H7 (cell line): ENCODE results near the gene EPHA6. TPM values are rescaled to one million over a fixed set of nuclear protein-coding genes. Genes with fewer than 3 reads are reported as not detected.

Source experiments
- DNase-seq: peaks from one replicate; pipeline ENCODE4 v3.0.0; 2012
- H3K27me3 ChIP-seq: 2 replicates; pipeline ENCODE4 v1.6.0; 2011; ENCODE audit warnings: mild to moderate bottlenecking, low read length; ENCODE audit not compliant: control insufficient read depth, insufficient read depth
- H3K36me3 ChIP-seq: replicated peaks from 2 replicates; pipeline ENCODE4 v1.5.1; 2011; ENCODE audit warnings: low read length; ENCODE audit not compliant: control insufficient read depth, insufficient read depth
- H3K4me3 ChIP-seq: 2 replicates; pipeline ENCODE4 v1.5.1; 2011; ENCODE audit warnings: low read depth, mild to moderate bottlenecking, control low read depth, low read length, moderate library complexity; ENCODE audit not compliant: insufficient read depth
- total RNA-seq: library from RNA; depleted of rRNA; stranded (reverse); fragments of >200 nt; shearing (Covaris generic); gene quantifications from 2 replicates; pipeline ENCODE4 v1.2.3, GENCODE V29; 2014

The EPHA6 gene
- total RNA-seq, 1 experiment from 2014 or later = 0.66 TPM

- no peak for DNase-seq
- Histone ChIP-seq H3K27me3 (no peaks in the 10 kb centered on the region), H3K36me3 (no peaks in the 10 kb centered on the region), H3K4me3 (no peak overlapping the region)
These were observed 907.1 kb downstream of the EPHA6 start for GRCh38 chr3:97721446-97721845.

GRCh38 chr3:97736928-97737327 lies 922.5 kb downstream of the EPHA6 start:
- no peak for DNase-seq
- no peaks in the 10 kb centered on the region for H3K36me3 ChIP-seq
- H3K27me3 ChIP-seq = no peaks in the 10 kb centered on the region
- no peak overlapping the region for H3K4me3 ChIP-seq

DNA sequence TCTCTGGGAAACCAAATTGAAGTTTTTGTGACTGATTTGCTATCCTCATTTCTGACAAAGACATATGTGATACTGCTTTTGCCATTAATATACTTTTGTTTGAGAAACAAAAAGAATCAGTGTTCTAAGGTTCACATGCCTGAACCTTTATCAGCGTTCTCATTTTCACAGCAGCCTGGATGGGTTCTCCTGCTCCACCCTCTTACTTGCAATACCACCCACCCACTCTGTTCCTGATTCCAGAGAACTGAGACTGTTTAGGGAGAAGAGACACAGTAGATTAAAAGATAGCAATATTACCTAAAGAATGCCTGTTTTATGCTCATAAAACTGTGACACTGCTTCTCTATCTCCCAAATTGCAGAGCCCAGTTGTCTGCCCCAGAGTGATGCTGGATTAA lies 924.4 kb downstream of the EPHA6 start:
- H3K27me3 ChIP-seq = no peaks in the 10 kb centered on the region
- H3K36me3 ChIP-seq = no peaks in the 10 kb centered on the region
- no peak for DNase-seq
- no peak overlapping the region for H3K4me3 ChIP-seq

- H3K36me3 ChIP-seq = no peaks in the 10 kb centered on the region
- H3K4me3 ChIP-seq = no peak overlapping the region
- DNase-seq = no peak
- no peaks in the 10 kb centered on the region for H3K27me3 ChIP-seq
These were observed 927.6 kb downstream of the EPHA6 start for GRCh38 chr3:97742036-97742435.

DNA sequence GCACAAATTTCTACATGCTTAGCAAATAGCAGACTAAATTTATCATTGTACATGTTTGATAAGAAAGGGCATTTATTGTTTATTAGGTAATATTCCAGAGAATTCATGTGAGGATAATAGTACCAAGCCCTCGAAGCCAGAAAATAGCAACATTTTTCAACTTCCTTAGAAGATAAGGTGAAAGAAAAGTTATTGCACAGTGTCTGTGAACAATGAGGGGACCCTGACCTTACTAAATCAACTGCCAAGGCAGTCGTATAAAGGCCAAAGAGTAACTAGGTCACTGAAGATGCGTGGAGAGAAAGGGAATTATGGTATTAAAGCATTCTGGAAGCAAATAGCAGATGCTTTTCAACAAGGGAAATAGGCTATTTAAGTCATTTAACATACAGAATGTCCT lies 929.9 kb downstream of the EPHA6 start:
- Histone ChIP-seq H3K27me3 (no peaks in the 10 kb centered on the region), H3K36me3 (no peaks in the 10 kb centered on the region)
- DNase-seq = no peak

DNA sequence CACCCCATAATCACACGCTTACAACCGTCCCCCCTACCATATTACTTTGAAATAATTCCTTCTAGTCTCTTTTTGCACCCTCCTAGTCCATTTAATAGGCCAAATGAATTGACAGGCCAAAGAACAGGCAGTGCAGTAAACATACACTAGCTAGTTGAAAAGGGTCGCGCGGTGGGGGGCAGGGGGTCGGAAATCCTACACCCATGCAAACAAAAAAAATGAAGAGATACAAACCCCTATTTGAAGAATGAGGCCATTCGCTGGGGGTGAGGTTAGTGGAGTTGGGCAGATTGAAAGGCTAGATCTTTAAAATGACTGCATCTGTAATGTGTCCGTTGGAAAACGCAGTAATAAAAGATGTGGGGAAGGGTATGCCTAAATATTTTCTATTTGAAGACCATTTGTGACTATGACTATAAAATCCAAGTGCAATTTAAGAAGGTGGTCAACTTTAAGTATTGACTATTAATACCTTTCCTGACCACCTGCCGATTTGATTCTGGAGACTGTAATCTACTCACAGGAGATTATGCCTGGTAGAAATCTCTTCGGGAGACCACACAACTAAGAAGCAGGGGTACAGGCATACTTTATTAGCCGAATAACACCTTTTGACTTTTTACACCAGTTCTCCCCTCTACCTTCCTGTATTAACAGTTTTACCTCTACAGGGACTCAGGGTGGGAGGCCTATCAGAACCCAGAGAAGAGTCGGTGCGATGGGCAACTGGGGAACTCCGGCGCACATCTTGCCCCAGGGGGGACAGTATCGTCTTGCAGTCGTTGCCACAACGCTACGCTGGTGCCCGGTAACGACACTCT lies 949.4 kb downstream of the EPHA6 start:
- no peaks in the 10 kb centered on the region for H3K27me3 ChIP-seq

More for the DNA sequence above, 929.9 kb downstream of the EPHA6 start:
- no peak overlapping the region for H3K4me3 ChIP-seq

DNA sequence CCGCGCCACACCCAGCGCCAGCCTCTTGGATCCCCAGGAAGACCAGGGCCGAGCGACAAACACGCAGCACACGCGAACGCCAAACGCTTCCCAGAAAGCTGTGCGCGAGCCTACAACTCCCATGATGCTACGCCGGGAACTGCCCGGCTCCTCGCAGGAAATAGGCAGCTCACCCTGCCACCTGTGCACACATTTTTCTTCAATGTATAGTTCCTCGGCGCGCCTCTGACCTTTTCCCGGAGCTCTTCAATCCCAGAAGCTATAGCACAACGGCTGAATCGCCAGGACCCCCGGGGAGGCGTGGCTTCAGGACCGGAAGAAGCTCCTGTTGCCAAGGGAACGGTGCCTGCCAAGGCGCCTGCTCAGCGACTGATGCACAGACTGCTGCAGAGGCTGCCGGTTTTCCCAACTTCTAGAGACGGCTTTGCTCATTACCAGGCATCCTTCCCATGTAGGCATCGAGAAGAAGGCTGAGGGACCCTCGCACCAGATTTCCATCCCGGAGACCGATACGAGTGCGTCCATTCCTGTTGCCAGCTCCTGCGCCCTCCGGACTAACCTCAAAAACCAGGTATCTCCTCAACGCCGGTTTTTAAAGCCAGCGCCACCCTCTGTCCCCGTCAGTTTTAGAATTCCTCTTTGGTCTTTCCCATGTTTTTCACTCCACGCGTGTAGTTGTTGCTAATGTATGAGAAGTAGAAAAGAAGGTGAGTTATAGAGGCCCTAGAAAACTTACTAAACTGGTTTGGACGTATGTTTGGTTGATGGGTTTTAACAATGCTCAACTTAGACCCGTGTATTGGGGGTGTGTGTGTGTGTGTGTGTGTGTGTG lies 950.2 kb downstream of the EPHA6 start, which contains the start of gene ARL6:
TSS of gene ARL6 (plus strand) at position 352 of the 832 bp plus-strand sequence. CDS start 3,350 bp downstream, outside the sequence.
- DNase-seq = peak; percentile 67
- no peaks in the 10 kb centered on the region for H3K36me3 ChIP-seq
- no peaks in the 10 kb centered on the region for H3K27me3 ChIP-seq
- peak within 1 kb of the TSS; percentile 82 for H3K4me3 ChIP-seq

More for the DNA sequence above, 949.4 kb downstream of the EPHA6 start:
- no peaks in the 10 kb centered on the region for H3K36me3 ChIP-seq
- peak overlapping the region; percentile 82 for H3K4me3 ChIP-seq
- DNase-seq = peak; percentile 8

DNA sequence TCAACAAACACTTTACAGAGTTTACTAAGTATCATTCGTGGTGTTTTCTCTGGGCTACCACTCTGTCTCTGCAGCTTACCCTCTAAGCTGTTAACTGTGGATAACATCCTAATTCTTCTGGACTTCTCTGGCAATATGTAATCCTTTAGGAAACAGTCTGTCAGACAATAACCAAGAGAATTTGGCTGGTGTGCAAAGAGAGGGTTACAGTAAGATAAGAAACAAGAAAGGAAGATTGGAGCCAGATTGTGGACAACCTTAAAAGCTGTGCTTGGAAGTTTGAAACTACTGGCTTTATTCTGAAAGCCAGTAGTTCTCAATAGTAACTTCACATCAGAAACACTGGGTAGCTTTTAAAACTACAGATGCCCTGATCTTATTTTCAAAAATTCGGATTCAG lies 950.9 kb downstream of the EPHA6 start:
- no peaks in the 10 kb centered on the region for H3K36me3 ChIP-seq
- H3K27me3 ChIP-seq = no peaks in the 10 kb centered on the region
- DNase-seq = no peak
- H3K4me3 ChIP-seq = peak overlapping the region; percentile 82; the same call in 1 of the 2 replicates

DNA sequence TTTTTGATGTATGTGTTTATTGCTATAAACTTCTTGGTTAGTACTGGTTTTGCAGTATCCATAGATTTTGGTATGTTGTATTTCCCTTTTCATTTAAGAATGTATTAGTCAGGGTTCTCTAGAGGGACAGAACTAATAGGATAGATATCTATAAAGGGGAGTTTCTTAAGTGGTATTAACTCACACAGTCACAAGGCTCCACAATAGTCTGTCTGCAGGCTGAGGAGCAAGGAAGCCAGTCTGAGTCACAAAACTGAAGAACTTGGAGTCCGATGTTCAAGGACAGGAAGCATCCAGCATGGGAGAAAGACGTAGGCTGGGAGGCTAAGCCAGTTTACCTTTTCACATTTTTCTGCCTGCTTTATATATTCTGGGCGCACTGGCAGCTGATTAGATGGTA lies 958.5 kb downstream of the EPHA6 start:
- no peaks in the 10 kb centered on the region for H3K36me3 ChIP-seq
- H3K27me3 ChIP-seq = no peaks in the 10 kb centered on the region
- H3K4me3 ChIP-seq = no peak overlapping the region
- no peak for DNase-seq

DNA sequence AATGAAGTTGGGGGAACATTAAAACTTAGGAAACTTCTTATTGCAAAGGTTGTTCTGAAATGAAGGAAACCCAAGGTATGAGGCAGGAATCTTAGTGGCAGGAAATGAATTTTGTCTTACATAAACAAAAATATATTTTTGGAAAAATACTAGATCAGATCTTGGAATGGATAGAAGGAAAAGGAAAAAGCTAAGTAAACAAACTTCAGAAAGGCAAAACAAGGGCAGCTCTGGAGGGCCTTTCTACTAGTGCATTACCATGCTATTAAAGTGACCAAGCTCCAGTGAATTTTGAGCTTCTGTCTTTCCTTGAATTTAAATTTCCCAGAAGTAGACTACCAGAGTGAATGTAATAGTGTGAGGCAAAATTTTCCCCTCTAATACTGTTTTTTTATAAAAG lies 963.8 kb downstream of the EPHA6 start:
- Histone ChIP-seq H3K36me3 (no peaks in the 10 kb centered on the region), H3K27me3 (no peaks in the 10 kb centered on the region), H3K4me3 (no peak overlapping the region)
- DNase-seq = no peak

GRCh38 chr3:97793420-97794019 lies 979.1 kb downstream of the EPHA6 start:
- Histone ChIP-seq H3K27me3 (no peaks in the 10 kb centered on the region), H3K36me3 (no peaks in the 10 kb centered on the region), H3K4me3 (no peak overlapping the region)
- no peak for DNase-seq

DNA sequence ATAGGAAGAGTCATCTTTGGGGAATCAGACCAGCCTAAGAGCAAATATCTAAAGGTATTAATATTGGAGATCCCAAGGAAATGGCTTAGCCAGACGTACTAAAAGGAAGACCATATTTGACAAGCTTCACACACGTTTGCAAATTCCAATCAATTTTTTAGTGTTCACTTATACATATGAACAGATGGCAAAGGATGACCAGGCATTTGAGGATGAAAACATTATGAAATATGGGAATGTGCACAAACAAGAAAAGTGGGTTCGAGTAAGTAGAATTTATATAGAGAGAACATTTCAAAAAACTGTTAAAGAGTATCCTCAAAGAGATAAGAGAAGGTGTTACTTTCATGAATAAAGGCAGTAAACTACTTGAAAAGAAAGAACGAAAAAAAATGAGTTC lies 981.6 kb downstream of the EPHA6 start:
- no peaks in the 10 kb centered on the region for H3K36me3 ChIP-seq
- H3K27me3 ChIP-seq = no peaks in the 10 kb centered on the region
- no peak for DNase-seq
- no peak overlapping the region for H3K4me3 ChIP-seq
